ENCODE measurements around the gene DNAH7.
"Not testable (repeated sequence)": the region's sequence is repeated elsewhere in the genome, so short reads cannot be mapped to it uniquely, and the experiment has no call there.

The DNAH7 gene

DNA sequence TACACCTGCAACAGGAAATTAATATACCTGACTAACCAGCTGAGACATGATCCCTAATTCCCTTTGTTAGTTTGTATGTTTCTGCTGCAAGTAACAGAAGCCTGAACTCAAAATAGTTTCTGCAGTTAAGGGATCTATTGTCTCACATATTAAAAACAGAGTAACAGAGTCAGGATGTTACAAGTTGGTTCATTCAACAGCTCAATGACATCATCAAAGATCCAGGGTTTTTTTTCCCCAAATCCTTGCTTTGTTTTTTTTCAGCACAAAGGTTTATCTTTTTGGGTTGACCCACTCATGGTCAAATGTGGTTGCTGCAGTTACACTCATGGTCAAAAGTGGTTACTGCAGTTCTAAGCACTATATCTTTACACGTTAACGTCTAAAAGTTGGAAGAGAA lies 35.0 kb upstream of the DNAH7 start:
- no peaks in the 10 kb centered on the region for H3K9me3 ChIP-seq (ENCODE audit: low read depth, low read length)
- DNase-seq (ENCODE audit: low read depth, low spot score) = no peak
- H3K27ac ChIP-seq = no peak overlapping the region
- TF ChIP-seq POLR2AphosphoS5 (IDR thresholded peaks at IDR 0.05; ENCODE audit: borderline replicate concordance, low read depth, low read length) (no peak), EZH2 (IDR thresholded peaks at IDR 0.05) (no peak), FOXP2 (optimal IDR thresholded peaks at IDR 0.05; ENCODE audit: control extremely low read depth, extremely low read length, insufficient read depth) (no peak)
- no peaks in the 10 kb centered on the region for H3K36me3 ChIP-seq (ENCODE audit: insufficient read depth, low read length)
- H3K4me3 ChIP-seq = no peak overlapping the region
- H3K9ac ChIP-seq (ENCODE audit: insufficient read length) = no peak overlapping the region

DNA sequence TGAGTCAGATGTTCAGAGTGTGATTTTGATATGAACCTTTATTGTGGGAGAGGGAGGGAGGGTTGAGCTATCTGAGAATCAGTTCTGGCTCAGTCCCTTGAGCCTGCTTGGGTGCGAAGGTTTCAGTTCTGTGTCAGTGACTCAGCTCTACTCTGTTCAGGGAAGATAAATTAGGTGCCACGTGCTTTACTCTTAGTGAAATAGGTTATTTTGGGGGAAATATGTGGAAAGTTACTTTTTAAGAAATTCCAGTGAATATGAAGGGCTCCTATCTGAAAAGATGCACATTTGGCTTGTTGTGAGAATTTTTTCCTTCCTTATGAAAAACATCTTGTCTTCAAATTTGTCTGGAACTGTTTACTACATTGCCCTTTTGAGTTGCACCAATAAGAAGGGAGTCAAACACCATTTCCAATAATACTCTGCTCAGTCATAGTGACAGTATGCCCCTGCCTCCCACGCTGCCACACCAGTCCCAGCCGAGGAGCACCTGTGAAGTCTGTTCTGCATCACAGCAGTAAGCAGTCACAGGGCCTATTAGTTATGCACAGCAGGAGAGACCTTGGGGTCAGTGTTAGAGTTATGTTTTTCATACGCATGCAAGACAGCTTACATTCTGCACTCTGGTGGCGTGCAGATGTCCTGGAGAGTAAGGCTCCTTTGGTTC lies 32.8 kb upstream of the DNAH7 start:
- TF ChIP-seq FOXP2 (optimal IDR thresholded peaks at IDR 0.05; ENCODE audit: control extremely low read depth, extremely low read length, insufficient read depth) (no peak), EZH2 (IDR thresholded peaks at IDR 0.05) (no peak), POLR2AphosphoS5 (IDR thresholded peaks at IDR 0.05; ENCODE audit: borderline replicate concordance, low read depth, low read length) (no peak)
- no peak overlapping the region for H3K9ac ChIP-seq (ENCODE audit: insufficient read length)
- no peak overlapping the region for H3K4me3 ChIP-seq
- no peak overlapping the region for H3K27ac ChIP-seq
- no peaks in the 10 kb centered on the region for H3K9me3 ChIP-seq (ENCODE audit: low read depth, low read length)
- no peak for DNase-seq (ENCODE audit: low read depth, low spot score)
- H3K36me3 ChIP-seq (ENCODE audit: insufficient read depth, low read length) = no peaks in the 10 kb centered on the region

DNA sequence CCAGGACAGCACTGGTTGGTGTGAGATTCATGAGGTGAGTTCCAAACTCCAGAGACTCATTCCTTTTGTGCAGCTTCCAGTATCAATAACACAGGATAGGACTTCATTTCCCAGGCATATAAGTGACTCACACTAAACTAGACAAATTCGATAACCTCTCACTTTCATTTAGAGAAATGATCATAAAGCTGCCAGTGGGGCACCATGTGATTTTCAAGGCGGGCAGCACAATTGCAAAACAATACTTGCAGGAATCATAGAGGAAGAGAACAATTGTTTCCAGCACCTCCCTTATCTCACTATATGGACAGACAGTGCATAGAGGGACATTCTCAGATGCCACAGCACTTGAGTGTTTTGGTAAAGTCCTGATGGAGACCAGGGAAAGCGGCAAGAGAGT lies 31.3 kb upstream of the DNAH7 start:
- no peak for DNase-seq (ENCODE audit: low read depth, low spot score)
- Histone ChIP-seq H3K9me3 (ENCODE audit: low read depth, low read length) (no peaks in the 10 kb centered on the region), H3K9ac (ENCODE audit: insufficient read length) (no peak overlapping the region), H3K27ac (no peak overlapping the region), H3K36me3 (ENCODE audit: insufficient read depth, low read length) (no peaks in the 10 kb centered on the region), H3K4me3 (no peak overlapping the region)
- no peak for TF ChIP-seq FOXP2 (optimal IDR thresholded peaks at IDR 0.05; ENCODE audit: control extremely low read depth, extremely low read length, insufficient read depth)
- TF ChIP-seq POLR2AphosphoS5 (IDR thresholded peaks at IDR 0.05; ENCODE audit: borderline replicate concordance, low read depth, low read length) = no peak
- no peak for TF ChIP-seq EZH2 (IDR thresholded peaks at IDR 0.05)

DNA sequence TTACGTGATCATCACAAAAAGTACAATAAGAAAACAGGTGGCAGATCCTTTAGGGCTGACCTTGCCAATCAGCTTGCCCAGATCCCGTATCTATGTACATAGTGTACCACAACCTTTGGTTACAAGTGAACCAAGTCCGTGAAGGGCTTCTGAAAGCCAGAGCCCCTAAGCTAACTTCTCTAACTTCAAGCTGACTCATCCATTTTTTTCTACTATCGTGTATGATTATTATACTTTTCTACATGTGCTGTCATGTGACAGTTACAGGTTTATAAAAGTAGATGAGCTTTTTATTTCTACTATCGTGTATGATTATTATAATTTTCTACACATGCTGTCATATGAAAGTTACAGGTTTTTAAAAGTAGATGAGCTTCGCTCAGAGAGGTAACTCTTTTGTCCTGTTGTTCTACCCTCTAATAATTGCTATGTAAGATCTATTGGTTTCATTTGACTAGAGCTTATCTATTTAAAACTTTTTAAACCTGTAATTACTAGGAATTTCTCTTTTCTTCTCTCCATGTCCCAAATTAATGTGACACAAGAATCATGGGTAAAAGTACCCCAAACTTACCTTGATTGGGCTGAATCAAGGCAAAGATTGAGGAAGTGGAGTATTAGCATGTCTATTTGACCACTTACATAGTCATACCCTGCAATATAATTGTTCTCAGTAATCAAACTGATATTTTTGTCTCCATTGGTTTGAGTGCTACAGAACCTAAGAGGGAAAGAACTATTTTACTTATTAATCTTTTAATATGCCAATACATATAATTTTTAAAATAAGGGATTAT lies 29.4 kb upstream of the DNAH7 start:
- Histone ChIP-seq H3K9me3 (ENCODE audit: low read depth, low read length) (no peaks in the 10 kb centered on the region), H3K36me3 (ENCODE audit: insufficient read depth, low read length) (no peaks in the 10 kb centered on the region), H3K27ac (no peak overlapping the region), H3K9ac (ENCODE audit: insufficient read length) (no peak overlapping the region), H3K4me3 (no peak overlapping the region)
- DNase-seq (ENCODE audit: low read depth, low spot score) = no peak
- TF ChIP-seq POLR2AphosphoS5 (IDR thresholded peaks at IDR 0.05; ENCODE audit: borderline replicate concordance, low read depth, low read length) (no peak), EZH2 (IDR thresholded peaks at IDR 0.05) (no peak), FOXP2 (optimal IDR thresholded peaks at IDR 0.05; ENCODE audit: control extremely low read depth, extremely low read length, insufficient read depth) (no peak)

DNA sequence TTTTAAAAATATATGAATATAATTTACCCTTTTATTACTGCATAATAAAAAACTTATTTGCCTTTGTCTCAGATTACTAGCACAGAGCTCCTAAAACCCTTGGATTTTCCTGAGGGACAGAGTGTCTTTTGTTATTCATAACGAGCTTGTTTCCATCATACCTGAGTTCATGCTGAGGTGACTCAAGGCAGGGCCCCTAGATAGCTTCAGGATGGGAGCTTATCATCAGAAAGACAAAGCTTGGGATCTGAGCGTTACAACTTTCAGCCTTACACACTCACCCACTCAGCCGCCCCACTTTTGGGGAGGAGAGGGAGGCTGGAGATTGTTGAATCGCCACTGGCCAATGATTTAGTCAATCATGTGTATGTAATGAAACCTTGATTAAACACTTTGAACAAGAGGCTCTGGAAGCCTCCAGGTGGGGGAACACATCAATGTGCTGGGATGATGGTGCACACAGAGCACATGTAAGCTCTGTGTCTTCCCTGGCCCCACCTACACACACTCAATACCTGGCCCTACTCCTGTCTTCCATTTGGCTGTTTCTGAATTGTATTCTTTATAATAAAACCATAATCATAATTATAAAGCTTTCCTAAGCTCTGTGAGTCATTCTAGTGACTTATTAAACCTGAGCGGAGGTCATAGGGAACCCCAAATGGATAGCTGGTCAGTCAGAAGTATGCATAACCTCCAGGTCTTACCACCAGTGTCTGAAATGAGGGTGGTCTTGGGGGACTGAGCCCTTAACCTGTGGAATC lies 28.5 kb upstream of the DNAH7 start:
- H3K36me3 ChIP-seq (ENCODE audit: insufficient read depth, low read length) = no peaks in the 10 kb centered on the region
- H3K27ac ChIP-seq = no peak overlapping the region
- TF ChIP-seq FOXP2 (optimal IDR thresholded peaks at IDR 0.05; ENCODE audit: control extremely low read depth, extremely low read length, insufficient read depth) = no peak
- TF ChIP-seq POLR2AphosphoS5 (IDR thresholded peaks at IDR 0.05; ENCODE audit: borderline replicate concordance, low read depth, low read length) = no peak
- no peak for TF ChIP-seq EZH2 (IDR thresholded peaks at IDR 0.05)
- no peak for DNase-seq (ENCODE audit: low read depth, low spot score)
- no peaks in the 10 kb centered on the region for H3K9me3 ChIP-seq (ENCODE audit: low read depth, low read length)
- no peak overlapping the region for H3K4me3 ChIP-seq
- H3K9ac ChIP-seq (ENCODE audit: insufficient read length) = no peak overlapping the region

DNA sequence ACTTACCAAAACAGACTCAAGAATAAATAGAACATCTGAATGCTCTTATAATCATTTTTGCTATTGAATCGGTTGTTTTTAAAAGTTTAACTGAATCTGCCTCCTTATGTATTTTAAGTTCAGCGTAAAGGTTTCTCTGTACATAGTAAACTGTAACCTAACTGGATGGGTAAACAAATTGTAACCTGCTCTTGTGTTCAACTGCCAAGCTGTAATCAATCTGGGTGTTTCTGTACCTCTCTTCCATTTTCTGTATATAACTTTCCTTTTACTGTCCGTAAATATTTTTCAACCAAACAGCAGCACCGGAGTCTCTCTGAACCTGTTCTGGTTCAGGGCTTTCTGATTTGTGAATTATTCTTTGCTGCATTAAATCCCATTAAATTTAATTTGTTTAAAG lies 27.6 kb upstream of the DNAH7 start:
- no peak overlapping the region for H3K4me3 ChIP-seq
- TF ChIP-seq POLR2AphosphoS5 (IDR thresholded peaks at IDR 0.05; ENCODE audit: borderline replicate concordance, low read depth, low read length) = no peak
- TF ChIP-seq EZH2 (IDR thresholded peaks at IDR 0.05) = no peak
- no peak for TF ChIP-seq FOXP2 (optimal IDR thresholded peaks at IDR 0.05; ENCODE audit: control extremely low read depth, extremely low read length, insufficient read depth)
- no peaks in the 10 kb centered on the region for H3K9me3 ChIP-seq (ENCODE audit: low read depth, low read length)
- no peak for DNase-seq (ENCODE audit: low read depth, low spot score)
- H3K9ac ChIP-seq (ENCODE audit: insufficient read length) = no peak overlapping the region
- no peaks in the 10 kb centered on the region for H3K36me3 ChIP-seq (ENCODE audit: insufficient read depth, low read length)
- no peak overlapping the region for H3K27ac ChIP-seq

DNA sequence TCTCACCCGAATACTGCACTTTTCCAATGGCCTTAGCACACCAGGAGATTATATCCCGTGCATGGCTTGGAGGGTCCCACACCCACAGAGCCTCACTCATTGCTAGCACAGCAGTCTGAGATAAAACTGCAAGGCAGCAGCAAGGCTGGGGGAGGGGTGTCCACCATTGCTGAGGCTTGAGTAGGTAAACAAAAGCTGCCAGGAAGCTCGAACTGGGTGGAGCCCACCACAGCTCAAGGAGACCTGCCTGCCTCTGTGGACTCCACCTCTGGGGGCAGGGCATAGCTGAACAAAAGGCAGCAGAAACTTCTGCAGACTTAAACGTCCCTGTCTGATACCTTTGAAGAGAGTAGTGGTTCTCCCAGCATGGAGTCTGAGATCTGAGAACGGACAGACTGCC lies 20.8 kb upstream of the DNAH7 start:
- not testable (repeated sequence) for H3K9me3 ChIP-seq (ENCODE audit: low read depth, low read length); H3K36me3 ChIP-seq (ENCODE audit: insufficient read depth, low read length); H3K9ac ChIP-seq (ENCODE audit: insufficient read length); H3K4me3 ChIP-seq; DNase-seq (ENCODE audit: low read depth, low spot score); H3K27ac ChIP-seq

DNA sequence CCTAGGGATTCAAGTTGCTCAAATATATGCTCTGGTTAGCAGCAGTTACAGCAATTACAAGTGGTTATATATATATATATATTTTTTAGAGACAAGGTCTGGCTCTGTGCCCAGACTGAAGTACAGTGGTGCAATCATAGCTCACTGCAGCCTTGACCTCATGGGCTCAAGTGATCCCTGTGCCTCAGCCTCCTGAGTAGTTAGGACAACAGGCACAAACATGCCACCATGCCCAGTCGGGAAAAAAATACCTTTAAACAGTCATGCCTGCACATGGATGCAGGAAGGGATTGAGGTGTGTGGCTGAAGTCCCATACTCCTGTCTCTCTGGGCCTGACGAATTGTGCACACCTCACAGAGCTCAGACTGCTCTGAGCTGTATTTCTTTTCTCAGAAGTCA lies 19.6 kb upstream of the DNAH7 start:
- no peak overlapping the region for H3K4me3 ChIP-seq
- TF ChIP-seq FOXP2 (optimal IDR thresholded peaks at IDR 0.05; ENCODE audit: control extremely low read depth, extremely low read length, insufficient read depth) = no peak
- TF ChIP-seq POLR2AphosphoS5 (IDR thresholded peaks at IDR 0.05; ENCODE audit: borderline replicate concordance, low read depth, low read length) = no peak
- TF ChIP-seq EZH2 (IDR thresholded peaks at IDR 0.05) = no peak
- H3K36me3 ChIP-seq (ENCODE audit: insufficient read depth, low read length) = no peaks in the 10 kb centered on the region
- H3K27ac ChIP-seq = no peak overlapping the region
- H3K9me3 ChIP-seq (ENCODE audit: low read depth, low read length) = 0 out of 2 replicates have a peak, but pooled peaks cover 3% of the 10 kb centered on the region
- no peak for DNase-seq (ENCODE audit: low read depth, low spot score)
- H3K9ac ChIP-seq (ENCODE audit: insufficient read length) = no peak overlapping the region
